Myometrial cell (primary cell): ENCODE results near the gene TTC22. TPM values are rescaled to one million over a fixed set of nuclear protein-coding genes. Genes with fewer than 3 reads are reported as not detected.

Experiments
- total RNA-seq: library from RNA; depleted of rRNA; stranded (reverse); fragments of >200 nt; gene quantifications from 2 replicates; pipeline ENCODE4 v1.2.3, GENCODE V29; 2015

The TTC22 gene
- total RNA-seq, result not detected in 2 replicates

DNA sequence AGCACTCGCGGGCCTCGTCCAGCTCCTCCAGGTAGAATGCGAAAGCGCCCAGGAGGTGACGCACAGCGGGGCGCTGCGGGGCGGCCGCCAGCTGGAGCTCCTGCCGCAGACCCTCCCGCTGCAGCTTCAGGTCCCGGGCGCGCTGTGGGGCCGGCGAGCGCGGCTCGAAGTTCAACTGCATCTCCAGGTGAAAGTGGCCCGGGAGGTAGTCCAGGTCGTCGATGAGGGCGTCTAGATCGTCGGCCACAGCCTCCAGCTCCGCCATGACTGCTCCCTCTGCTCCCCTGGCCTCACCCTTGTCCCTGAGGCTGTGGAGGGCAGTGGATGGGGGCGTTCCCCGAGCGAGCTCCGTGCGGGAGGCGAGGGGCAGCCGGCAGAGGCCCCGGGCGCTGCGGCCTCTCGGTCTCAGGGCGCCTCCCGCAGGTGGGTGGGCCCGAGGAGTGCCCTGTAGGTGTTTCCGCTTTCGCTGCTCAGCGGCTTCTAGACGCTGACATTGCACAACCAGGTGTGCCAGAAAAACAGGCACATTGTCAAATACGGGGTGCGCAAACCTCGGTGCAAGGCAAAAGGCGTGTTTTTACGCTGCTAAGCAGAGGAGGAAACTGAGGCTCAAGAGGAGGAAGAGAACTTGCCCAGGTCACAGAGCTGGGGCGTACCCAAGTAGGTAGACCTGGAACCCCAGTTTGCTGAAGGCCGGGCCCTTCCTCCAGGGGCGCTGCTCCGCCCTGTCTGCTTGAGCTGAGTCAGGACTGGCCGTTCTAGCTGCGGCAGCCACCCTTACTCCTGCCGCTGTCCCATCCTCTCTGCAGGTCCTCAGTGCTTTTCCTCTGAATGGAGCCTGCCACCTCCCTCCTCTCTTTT lies at the start of gene TTC22:
Gene TTC22, minus strand, starts transcription at position 425 of the 861 bp plus-strand sequence. Its CDS starts 160 bp downstream, at position 265.

DNA sequence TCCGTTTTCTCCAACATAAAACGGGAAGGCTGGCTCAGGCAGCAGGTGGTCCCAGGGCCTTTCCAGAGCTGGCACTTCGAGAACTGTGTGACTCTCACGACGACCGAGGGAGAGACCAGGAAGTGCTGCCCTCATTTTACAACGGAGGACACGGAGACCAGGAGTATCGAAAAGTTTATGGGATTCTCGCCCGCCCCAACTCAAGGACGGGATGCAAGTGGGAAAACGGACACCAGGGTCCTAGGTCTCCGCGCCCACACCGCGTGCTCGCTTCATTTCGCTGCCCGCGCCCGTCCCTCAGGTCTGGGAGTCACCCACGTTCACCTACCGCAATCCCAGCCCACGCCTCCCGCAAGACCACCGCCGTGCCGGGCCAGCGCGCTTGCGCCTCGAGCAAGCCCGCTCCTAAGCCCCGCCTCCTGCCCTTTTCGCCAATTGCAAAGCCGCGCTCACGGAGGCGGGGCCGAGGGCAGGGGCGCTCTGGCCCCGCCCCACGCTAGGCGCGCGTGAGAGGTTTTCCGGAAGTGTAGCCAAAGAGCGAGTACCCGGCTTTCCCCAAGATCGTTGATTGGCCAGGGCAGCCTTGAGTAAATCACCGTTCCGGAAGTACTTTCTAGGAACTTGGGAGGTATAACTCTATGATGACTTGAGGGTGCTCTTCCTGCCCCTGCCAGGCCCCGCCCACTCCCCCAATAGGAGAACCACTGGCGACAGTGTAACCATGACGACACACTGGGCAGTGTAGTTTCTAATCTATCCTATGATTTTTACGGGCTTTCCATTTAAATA lies 36.8 kb downstream of the TTC22 start, which contains the start of gene PARS2:
Gene PARS2, minus strand, starts transcription at position 391 of the 789 bp plus-strand sequence. CDS start 5,362 bp downstream, outside the sequence.

Other genes starting within 250 kb of the TTC22 start
- not detected in 2 replicates for gene FAM151A, start 177.8 kb downstream of the TTC22 start, total RNA-seq
- gene MROH7, start 159.5 kb downstream of the TTC22 start, total RNA-seq, result not detected in 2 replicates
- gene TTC4, start 85.5 kb downstream of the TTC22 start, total RNA-seq, result 24.5 and 32.9 TPM in 2 replicates
- gene PARS2, start 36.8 kb downstream of the TTC22 start, total RNA-seq, result 3.5 and 3.7 TPM in 2 replicates
- gene DHCR24, start 85.9 kb upstream of the TTC22 start, total RNA-seq, result 367 and 384 TPM in 2 replicates
- not detected in 2 replicates for gene TMEM61, start 179.3 kb upstream of the TTC22 start, total RNA-seq
- gene BSND, start 197.6 kb upstream of the TTC22 start, total RNA-seq, result not detected in 2 replicates
- gene PCSK9, start 238.2 kb upstream of the TTC22 start, total RNA-seq, result 23.6 and 30.1 TPM in 2 replicates